Osteoblast (primary cell): ENCODE measurements around the gene MTCL1. TPM values are rescaled to one million over a fixed set of nuclear protein-coding genes. Genes with fewer than 3 reads are reported as not detected.

Source experiments
- DNase-seq: peaks from one replicate; pipeline ENCODE4 v3.0.0; 2011; ENCODE audit warnings: low spot score, mixed read lengths; ENCODE audit not compliant: insufficient read length; ENCODE audit errors: missing footprints
- H2AFZ ChIP-seq: 2 replicates; pipeline ENCODE4 v1.6.0; 2011; ENCODE audit warnings: mild to moderate bottlenecking, low read length
- H3K27ac ChIP-seq: 2 replicates; pipeline ENCODE4 v1.5.1; 2011; ENCODE audit warnings: mild to moderate bottlenecking, low read depth, low read length, moderate library complexity
- H3K27me3 ChIP-seq: 2 replicates; pipeline ENCODE4 v1.6.0; 2012; ENCODE audit warnings: mild to moderate bottlenecking, control low read depth, inconsistent platforms, low read length, moderate library complexity; ENCODE audit not compliant: insufficient read depth
- H3K36me3 ChIP-seq: 2 replicates; pipeline ENCODE4 v1.5.1; 2011; ENCODE audit warnings: mild to moderate bottlenecking, low read length, control low read depth, moderate library complexity; ENCODE audit not compliant: insufficient read depth
- H3K4me1 ChIP-seq: 2 replicates; pipeline ENCODE4 v1.5.1; 2011; ENCODE audit warnings: mild to moderate bottlenecking, low read length, control low read depth, moderate library complexity; ENCODE audit not compliant: insufficient read depth
- H3K4me2 ChIP-seq: 2 replicates; pipeline ENCODE4 v1.6.0; 2011; ENCODE audit warnings: mild to moderate bottlenecking, low read length; ENCODE audit not compliant: insufficient read depth
- H3K4me3 ChIP-seq: fragments of 200-600 bp; sonication (generic); 3 replicates; pipeline ENCODE4 v1.5.1; 2012; ENCODE audit warnings: mild to moderate bottlenecking, low read length, inconsistent platforms; ENCODE audit not compliant: insufficient read depth
- H3K79me2 ChIP-seq: 2 replicates; pipeline ENCODE4 v1.6.0; 2012; ENCODE audit warnings: mild to moderate bottlenecking, low read length, control low read depth, inconsistent platforms; ENCODE audit not compliant: insufficient read depth
- H3K9me3 ChIP-seq: 2 replicates; pipeline ENCODE4 v1.5.1; 2011; ENCODE audit warnings: low read depth, low read length, control low read depth
- H4K20me1 ChIP-seq: 2 replicates; pipeline ENCODE4 v1.6.0; 2012; ENCODE audit warnings: mild to moderate bottlenecking, low read length, control low read depth; ENCODE audit not compliant: insufficient read depth
- CTCF ChIP-seq: IDR thresholded peaks from 2 replicates; pipeline ENCODE4 v1.5.1; 2011; ENCODE audit warnings: mild to moderate bottlenecking, low read depth, low read length, moderate library complexity; ENCODE audit errors: extremely low read depth
- total RNA-seq: library from RNA; depleted of rRNA; stranded (reverse); fragments of >200 nt; gene quantifications from 2 replicates; pipeline ENCODE4 v1.2.3, GENCODE V29; 2012

The MTCL1 gene
- total RNA-seq, 1 donor: 38.0 TPM

DNA sequence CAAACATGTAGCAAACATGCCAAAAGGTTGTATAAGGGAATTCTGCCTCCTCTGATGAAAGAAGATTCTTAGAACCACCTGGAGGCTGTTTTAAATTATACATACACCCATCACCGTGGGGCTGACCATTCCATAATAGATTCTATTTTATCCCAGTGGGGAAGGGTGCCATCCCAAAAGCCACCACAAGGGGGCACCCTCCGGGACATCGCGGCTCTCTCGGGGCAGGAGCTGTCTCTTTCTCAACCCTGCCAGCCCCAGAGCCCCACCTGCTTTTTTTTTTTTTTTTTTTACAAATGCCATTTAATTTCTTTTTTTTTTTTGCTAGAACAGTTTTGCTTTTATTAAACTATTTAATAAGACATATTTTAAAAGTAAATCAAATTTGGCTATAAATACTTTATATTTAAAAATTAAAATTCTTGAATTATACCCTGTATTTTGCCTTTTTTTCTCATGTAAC, 8.6 kb upstream of the MTCL1 start:
- TF ChIP-seq CTCF: peak; percentile 92
- no peak overlapping the region for H2AFZ ChIP-seq
- peak; percentile 91 for DNase-seq

DNA sequence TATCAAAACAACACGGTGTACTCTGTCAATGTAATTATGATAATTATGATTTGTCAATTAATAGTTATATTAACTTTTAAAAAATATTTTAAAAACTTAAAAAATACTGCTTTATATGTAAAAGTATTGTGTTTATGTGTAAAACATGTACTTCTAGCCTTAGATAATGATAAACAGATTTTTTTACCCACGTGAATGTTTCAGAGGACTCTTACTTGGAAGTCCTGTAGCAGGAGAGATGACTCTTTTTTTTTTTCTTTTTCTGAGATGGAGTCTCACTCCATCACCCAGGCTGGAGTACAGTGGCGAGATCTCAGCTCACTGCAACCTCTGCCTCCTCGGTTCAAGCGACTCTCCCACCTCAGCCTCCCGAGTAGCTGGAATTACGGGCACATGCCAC, 6.2 kb upstream of the MTCL1 start:
- no peak for TF ChIP-seq CTCF
- DNase-seq: no peak
- no peaks in the 10 kb centered on the region for H4K20me1 ChIP-seq
- no peak overlapping the region for H3K4me2 ChIP-seq
- peaks cover 18% of the 10 kb centered on the region for H3K4me1 ChIP-seq
- no peaks in the 10 kb centered on the region for H3K36me3 ChIP-seq
- no peak overlapping the region for H3K27ac ChIP-seq
- H2AFZ ChIP-seq: no peak overlapping the region
- H3K27me3 ChIP-seq: no peaks in the 10 kb centered on the region
- H3K79me2 ChIP-seq: no peaks in the 10 kb centered on the region
- H3K9me3 ChIP-seq: no peaks in the 10 kb centered on the region
- no peak overlapping the region for H3K4me3 ChIP-seq

More for the DNA sequence above, 8.6 kb upstream of the MTCL1 start:
- Histone ChIP-seq H4K20me1 (no peaks in the 10 kb centered on the region), H3K27ac (no peak overlapping the region), H3K4me2 (no peak overlapping the region), H3K79me2 (no peaks in the 10 kb centered on the region), H3K4me3 (no peak overlapping the region), H3K36me3 (no peaks in the 10 kb centered on the region), H3K27me3 (no peaks in the 10 kb centered on the region), H3K4me1 (peaks cover 12% of the 10 kb centered on the region), H3K9me3 (no peaks in the 10 kb centered on the region)

- Histone ChIP-seq H3K36me3 (no peaks in the 10 kb centered on the region), H3K4me3 (no peak overlapping the region), H2AFZ (no peak overlapping the region), H3K79me2 (no peaks in the 10 kb centered on the region), H3K9me3 (no peaks in the 10 kb centered on the region), H4K20me1 (no peaks in the 10 kb centered on the region), H3K27ac (no peak overlapping the region), H3K4me2 (no peak overlapping the region), H3K4me1 (peaks cover 21% of the 10 kb centered on the region), H3K27me3 (no peaks in the 10 kb centered on the region)
- no peak for TF ChIP-seq CTCF
- no peak for DNase-seq
These were observed 5.4 kb upstream of the MTCL1 start for GRCh38 chr18:8699948-8700347.

GRCh38 chr18:8701546-8702118, 3.7 kb upstream of the MTCL1 start:
- H3K4me3 ChIP-seq: no peak overlapping the region
- H3K4me2 ChIP-seq: peak overlapping the region; percentile 51
- H2AFZ ChIP-seq: peak overlapping the region; percentile 70
- peak; percentile 96 for DNase-seq
- peaks cover 7% of the 10 kb centered on the region for H3K79me2 ChIP-seq
- H3K36me3 ChIP-seq: no peaks in the 10 kb centered on the region
- no peak for TF ChIP-seq CTCF
- H4K20me1 ChIP-seq: peaks cover 3% of the 10 kb centered on the region
- peaks cover 21% of the 10 kb centered on the region for H3K4me1 ChIP-seq
- peak overlapping the region; percentile 54 for H3K27ac ChIP-seq
- no peaks in the 10 kb centered on the region for H3K9me3 ChIP-seq
- no peaks in the 10 kb centered on the region for H3K27me3 ChIP-seq
